Activated T-cell treated with anti-CD3 and anti-CD28 coated beads for 48 hours (primary cell): ENCODE measurements around the gene C4BPA.

Experiments
- DNase-seq: peaks from one replicate; pipeline ENCODE4 v3.0.0-alpha.2; 2020; ENCODE audit warnings: low read depth

C4BPA gene

DNA sequence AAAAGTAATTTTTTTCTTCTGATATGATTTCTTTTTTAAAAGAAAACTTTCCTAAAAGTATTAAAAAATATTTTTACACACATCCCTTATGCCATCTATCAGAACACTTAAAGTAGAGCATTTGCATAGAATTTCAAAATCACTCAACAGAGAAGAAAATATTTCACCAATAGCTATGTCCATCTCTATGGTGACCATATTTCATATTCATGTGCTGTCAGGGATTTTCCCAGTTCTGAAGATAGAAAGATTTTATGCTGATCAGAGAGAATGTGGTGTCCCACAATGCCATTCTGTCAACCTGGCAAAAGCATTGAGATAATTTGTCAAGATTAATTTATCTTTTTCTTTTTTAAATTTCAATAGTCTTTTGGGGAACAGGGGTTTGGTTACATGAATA is 87.0 kb downstream of the C4BPA start:
- no peak for DNase-seq

DNA sequence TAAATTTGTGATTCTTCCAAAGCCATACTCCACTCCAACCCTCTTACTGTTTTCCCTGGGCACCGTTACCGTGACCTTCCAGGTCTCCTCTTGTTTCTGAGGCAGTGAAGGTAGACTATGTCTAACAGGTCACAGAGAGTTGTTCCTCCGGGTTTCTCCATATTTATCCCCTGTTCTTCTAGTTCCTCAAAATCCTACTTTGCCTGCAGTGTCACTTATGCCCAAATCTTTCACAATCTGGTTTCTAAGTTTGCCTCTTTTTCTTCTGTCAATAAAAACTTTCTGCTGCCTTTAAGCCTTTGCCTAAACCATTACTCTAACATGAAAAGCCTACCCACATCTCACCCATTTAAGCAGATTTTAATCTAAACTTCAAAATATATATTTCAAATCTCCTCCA is 87.7 kb downstream of the C4BPA start:
- no peak for DNase-seq

DNA sequence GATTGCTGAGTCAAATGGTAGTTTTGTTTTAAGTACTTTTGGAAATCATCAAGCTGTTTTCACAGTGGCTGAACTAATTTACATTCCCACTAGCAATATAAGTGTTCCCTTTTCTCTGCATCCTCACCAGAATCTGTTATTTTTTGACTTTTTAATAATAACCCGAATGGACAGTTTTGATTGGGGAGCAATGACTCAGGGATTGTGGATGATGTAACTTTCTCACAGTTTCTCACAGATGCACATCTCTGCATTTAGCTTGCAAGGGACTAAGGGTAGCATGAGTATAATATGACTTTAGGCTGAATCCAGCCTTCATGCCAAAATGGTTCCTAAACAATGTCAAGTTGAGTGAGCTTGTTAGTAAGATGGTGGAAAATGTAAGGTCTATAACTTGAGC is 90.2 kb downstream of the C4BPA start:
- no peak for DNase-seq
